ENCODE results near the gene RASAL1.

DNA sequence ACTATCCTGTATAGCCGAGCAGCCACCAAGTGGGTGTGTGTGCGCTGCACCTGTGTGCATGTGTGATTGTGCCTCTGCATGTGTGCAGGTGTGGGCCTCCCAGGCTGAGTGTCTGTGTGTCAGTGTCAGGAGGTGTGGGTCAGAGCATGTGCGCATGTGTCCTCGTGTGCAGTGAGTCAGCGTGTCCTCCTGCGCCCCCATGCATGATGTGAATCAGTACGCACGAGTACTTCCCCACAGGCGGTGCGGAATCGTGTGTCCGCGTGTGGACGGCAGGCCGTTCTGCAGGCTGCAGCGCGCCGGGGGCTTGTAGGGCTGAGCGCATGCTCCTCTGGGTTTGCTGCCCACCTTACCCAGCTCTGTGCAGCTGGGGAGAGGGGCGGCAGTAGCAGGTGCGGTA is 44.8 kb downstream of the RASAL1 start:
- no peak for TF ChIP-seq CTCF (IDR thresholded peaks at IDR 0.05 in 8 of 11, conservative IDR thresholded peaks at IDR 0.05 in 3 of 11)
- no peak for TF ChIP-seq POLR2A (IDR thresholded peaks at IDR 0.05)
- TF ChIP-seq POLR2AphosphoS5 (IDR thresholded peaks at IDR 0.05): peak; percentile 44 to 75 (median 73)
